OCI-LY3 (cell line): Measurements from ENCODE around the gene EPHB3.

Experiments used
- CTCF ChIP-seq: fragments of 200-600, 300-600 bp; sonication (generic); IDR thresholded peaks from 2 replicates; pipeline ENCODE4 v1.5.1; 2014; ENCODE audit warnings: antibody characterized with exemption, low read length, low read depth
- EZH2phosphoT487 ChIP-seq: fragments of 200-600 bp; shearing (Covaris generic); IDR thresholded peaks from 2 replicates; pipeline ENCODE4 v1.6.1; 2018; ENCODE audit warnings: antibody characterized with exemption, mixed run types, low read depth

DNA sequence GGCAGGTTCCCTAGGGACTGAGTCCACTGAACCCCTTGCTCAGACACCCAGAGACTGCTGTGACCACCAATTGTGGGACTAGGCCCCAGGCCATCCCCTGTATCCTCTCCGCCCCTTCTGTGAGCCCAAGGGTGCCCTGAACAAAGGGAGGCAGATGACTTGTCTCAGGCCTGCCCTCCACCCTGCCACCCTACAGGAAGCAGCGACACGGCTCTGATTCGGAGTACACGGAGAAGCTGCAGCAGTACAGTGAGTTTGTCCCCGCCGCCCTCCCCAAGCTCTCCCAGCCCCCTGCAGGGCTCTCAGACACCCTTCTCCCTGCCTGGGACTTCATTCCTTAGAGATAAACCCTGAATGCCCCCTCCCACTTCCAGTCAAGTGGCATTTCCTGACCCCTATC, 16.6 kb downstream of the EPHB3 start:
- no peak for TF ChIP-seq CTCF
- TF ChIP-seq EZH2phosphoT487 = no peak
